HG02623 (cell line): Measurements from ENCODE around the gene SH2D2A.

Experiments used
- ATAC-seq: cut with Tn5 transposase; IDR thresholded peaks from one replicate; pipeline ENCODE4 v1.9.1; 2021; ENCODE audit warnings: moderate library complexity; ENCODE audit not compliant: unreplicated experiment

SH2D2A gene

DNA sequence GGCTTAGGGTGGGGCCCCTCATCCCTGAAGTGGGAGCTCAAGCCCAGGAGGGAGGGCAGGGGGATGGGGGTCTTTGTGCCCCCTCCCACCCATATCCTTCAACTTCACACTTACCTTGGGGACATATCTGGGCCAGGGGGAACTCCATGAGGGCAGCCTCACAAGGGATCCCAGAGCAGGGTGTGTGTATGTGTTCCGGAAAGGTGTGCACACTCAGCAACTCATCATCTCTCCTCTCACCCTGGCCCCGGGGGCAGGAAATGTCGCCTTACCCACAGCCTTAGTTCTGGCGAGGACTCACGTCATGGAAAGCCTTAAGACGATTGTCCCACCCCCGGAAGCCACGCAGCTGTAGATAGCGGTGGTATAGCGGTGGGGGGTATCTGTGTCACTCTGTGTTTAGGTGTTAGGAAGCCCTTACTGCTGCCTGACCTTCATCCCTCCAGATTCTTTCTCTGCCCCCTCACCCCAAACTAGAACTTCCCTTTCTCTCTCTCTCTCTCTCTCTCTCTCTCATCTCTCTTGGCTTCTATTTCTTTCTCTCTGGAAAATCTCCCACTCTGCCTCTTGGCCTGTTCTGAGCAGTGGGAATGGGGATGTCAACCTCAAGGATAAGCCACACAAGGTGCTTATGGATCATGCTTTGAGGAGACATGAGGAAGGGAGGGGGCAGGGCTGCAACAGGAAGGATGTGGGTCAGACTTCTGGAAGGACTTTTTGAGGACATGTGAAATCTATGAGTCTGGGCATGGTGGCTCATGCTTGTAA, at the start of gene SH2D2A:
SH2D2A (minus strand) TSS at position 288 of the 768 bp plus-strand sequence; CDS start at position 148, 140 bp downstream.
- no peak for ATAC-seq

DNA sequence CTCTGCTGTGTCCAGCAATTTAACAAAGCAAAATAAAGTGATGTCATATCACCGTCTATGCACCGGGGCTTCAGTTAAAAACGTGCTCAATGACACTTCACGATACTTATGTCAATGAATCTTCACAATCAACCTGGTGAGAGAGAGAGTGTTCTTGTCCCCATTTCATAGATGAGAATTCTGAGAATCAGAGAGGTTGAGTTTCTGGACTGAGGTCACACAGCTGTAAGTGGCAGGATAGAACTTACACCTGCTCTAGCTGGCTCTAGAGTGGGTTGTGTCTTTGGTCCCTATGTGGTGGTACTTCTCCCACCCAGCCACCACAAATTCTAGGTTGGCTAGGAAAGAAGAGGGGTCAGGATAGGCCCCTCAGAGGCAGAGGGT, 49.2 kb upstream of the SH2D2A start:
- ATAC-seq, result no peak

DNA sequence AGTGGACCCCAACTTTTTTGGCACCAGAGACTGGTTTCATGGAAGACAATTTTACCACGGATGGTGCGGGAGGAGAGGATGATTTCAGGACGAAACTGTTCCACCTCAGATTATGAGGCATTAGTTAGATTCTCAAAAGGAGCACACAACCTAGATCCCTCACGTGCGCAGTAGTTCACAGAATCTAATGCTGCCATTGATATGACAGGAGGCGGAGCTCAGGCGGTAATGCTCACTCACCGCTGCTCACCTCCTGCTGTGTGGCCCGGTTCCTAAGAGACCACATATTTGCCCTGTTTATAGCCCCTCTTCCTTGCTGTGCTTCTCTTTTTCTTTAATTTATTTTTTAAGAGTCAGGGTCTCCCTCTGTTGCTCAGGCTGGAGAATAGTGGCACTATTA, 48.6 kb upstream of the SH2D2A start:
- ATAC-seq, result no peak

DNA sequence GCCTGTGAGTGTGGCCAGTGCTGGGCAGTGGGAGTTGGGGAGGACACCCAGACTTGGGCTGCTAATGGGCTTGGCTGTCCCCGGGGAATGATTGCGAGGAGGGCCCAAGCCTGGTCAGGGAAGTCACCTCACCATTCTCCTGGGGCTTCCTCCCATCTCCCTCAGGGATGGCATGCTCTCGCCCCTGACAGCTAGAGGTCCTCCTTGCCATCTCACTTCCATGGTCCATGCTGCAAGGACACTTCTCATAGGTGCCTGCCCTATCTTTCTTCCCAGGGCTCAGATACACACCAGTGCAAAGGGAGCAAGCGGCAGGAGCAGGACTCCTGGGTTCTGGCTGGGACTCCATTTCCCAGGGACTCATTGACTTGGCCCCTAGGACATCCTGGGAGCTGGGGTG, 48.1 kb upstream of the SH2D2A start:
- no peak for ATAC-seq

DNA sequence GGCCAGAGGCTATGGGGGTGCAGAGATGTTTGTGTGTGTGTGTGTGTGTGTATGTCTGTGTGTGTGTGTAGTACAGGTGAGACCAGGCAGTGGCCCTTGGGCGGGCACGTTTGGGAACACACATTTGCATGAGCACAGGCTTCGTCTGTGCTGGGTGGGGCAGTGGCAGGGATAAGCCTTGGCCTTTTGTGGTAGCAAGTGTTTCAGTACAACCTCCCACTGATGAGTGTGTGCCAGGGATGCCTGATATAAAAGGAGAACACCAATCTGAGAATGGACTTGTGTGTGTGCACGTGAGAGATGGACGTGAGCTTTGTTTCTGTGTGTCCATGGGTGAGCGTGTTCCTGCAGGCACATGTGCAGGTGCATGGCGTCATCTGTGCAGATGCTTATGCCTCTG, 47.0 kb upstream of the SH2D2A start:
- no peak for ATAC-seq

DNA sequence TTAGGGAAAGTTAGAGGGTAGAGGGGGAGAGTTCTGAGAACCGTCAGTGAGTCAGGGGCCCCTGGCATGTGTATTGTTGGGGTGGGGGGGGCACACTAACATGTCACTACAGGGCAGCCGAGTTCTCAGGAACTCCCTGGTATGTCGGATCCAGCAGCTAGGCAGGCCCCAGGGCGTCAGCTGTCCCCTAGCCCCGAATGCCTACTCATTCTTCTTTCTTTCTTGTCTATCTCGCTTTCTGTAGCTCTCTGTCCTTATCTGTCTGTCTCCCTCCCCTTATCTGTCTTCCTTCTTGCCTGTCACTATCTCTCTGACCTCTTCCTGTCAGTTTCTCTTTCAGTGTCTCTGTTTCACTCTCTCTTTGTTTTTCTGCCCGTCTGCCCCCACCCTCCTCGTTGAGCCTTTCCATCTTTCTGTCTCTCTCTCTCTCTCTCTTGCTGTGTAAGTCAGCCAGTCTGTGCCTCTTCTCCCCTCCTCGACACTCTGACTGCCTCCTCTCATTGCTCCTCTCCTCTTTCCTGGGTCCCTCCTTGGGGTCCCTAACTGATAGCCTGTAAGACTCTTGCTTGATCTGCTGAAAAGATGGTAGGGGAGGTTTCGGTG, 46.5 kb upstream of the SH2D2A start:
- no peak for ATAC-seq

DNA sequence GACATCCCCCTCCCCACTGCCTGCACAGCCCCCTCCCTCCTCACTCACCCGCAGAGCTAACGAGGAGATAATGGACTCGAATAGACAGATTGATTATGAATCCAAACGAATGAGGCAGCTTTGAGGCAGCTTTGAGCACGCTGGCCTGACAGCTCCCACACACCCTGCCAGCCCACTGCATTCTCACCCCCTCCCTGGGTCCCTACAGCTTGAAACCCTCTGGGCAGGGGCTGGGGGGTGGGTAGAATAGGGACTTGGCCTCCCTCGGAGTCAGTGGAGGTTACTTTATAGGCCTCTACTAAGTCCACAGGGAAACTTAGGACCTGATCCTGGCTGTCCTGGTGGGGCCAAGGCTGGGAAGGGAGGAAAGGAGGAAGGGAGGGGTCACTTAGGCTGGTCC, 45.9 kb upstream of the SH2D2A start:
- ATAC-seq, result no peak

DNA sequence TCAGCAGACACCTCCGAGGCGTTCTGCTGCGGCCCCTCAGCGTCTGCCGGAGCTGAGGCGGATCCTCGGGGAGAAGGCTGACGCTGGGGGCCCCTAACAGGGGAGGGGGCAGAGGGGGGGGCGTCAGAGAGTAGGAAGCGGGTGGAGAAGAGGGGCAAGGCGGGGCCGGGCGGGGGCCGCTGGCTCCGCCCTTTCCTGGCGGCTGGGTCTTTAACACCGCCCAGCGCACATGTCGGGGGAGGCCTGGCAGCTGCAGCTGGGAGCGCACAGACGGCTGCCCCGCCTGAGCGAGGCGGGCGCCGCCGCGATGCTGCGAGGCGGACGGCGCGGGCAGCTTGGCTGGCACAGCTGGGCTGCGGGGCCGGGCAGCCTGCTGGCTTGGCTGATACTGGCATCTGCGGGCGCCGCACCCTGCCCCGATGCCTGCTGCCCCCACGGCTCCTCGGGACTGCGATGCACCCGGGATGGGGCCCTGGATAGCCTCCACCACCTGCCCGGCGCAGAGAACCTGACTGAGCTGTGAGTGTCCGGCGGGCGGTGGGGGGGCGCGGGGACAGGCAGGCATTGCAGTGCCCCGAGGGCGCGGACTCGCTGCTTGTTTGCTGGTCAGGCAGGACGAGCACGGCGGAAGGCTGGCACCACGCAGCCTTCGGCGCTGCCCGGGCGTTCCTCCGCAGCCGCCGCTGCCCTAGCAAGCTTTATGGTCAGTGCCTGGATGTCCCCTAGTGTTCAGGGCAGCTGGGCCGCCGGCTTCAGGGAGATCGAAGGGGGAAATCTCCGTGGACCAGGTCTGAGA, 44.2 kb upstream of the SH2D2A start, which contains the start of gene NTRK1:
NTRK1 (plus strand) TSS at position 238 of the 796 bp plus-strand sequence; CDS start at position 308, 70 bp downstream.
- ATAC-seq, result no peak

DNA sequence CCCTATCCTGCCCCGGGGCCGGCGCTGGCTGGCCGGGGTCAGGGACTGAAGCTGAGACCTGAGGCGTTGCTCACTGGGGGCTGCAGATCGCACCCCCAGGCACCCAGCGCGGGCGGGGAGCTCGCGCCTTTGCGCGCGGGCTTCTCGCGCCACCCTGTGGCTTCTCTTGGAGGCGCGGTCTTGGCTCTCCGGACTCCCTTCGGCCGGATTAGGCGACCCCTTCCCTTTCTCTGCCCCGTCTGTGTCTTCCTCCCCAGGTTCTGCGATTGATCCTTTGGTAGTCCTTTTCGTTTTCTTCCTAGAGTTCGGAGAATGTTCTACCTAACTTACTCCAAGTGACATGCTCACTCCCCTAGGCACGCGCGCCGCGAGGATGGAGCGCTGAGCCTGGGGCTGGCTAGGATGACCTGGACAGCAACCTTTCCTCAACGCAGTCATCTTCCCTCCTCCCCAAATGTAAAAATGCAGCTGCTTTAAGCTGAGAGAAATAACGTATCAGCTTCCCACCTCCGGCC, 43.5 kb upstream of the SH2D2A start:
- no peak for ATAC-seq

DNA sequence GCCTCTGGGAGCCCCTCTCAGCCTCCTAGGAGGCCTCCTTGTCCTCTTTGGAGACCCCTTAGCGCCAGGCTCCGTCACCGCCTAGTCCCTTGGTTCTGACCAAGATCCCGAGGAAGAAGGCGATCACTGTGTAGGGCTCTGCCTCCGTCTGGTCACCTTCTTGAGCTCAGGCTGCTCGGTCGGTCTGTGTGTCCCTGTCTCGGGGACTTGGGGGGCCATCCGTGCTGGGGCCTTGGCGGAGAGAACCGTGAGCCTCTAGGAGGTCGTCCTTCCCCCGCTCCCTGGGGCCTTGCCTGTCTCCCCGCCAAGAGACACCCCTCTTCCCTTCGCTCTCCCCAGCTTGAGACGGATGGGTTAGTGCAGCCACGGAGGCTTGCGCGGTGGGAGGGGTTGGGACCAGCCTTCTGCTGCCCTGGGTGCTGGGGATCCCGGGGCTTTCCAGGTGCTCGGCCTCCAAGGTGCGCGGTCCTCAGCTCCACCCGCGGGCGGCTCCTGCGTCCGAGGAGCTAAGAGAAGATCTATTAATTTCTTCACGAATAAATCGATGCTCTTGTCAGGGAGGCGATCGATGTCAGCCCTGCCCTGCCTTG, 43.0 kb upstream of the SH2D2A start:
- ATAC-seq, result no peak

DNA sequence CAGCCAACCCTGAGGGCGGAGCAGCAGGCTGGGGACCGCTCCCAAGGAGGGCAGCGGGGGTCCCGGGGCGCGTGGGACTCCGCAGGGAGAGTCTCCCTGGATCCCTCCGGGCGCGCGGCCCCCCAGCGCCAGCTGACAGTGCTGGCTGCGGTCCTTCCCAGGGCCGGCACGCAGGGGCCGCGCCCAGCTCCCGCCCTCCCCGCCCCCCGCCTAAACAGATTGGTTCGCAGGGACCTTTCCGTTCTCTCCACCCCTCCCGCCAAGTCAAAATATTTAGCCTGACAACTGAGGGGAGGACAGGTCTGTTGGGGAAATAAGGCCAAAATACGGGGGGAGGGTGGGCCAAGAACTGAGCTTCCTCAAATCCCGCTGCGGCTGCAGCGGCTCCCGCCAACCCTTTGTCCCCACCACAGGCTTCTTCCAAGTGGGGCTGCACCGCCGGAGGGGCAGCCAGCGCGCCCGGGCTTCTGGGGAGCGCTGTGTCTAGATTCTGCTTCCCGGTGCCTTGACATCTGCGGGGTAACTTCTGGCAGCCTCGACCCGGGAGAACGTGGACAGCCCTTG, 42.4 kb upstream of the SH2D2A start, which contains the start of gene INSRR:
INSRR (minus strand) TSS at position 159 of the 564 bp plus-strand sequence. CDS start 496 bp downstream, outside the sequence.
- ATAC-seq, result no peak

DNA sequence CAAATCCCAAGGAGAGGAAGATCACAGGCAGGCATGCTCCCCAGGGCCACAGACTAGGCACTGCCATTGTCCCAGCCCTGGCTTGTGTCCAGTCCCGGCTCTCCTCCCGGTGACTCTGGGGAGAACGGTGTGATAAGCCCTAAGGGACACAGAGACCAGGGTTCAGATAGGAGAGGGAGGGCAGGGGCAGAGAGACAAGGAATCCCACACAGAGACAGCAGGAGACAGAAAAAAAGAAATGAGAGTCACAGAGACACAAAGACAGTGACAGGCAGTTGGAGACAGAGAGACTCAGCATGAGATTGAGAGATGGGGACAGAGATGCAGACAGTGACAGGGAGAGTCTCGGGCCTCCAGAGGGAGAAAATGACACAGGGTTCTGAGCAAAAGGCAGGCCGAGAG, 41.9 kb upstream of the SH2D2A start:
- ATAC-seq, result no peak

DNA sequence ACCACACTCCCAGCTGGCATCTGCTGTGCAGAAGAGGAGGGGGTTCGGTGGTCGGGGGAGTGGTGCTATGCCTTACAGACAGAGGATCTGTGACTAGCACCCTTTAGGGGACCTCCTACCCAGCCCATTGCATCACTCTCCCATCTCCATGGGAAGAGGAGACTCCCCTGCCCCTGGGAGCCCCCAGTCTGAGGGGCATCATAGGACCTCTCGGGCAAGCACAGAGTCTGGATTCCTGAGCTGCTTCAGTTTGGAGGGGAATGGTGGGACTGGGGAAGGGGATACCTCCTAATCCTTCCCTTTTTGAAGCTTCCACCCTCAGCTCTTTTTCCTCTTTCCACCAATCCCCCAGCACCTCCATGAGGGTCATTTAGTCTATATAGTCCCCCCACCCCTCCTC, 40.9 kb upstream of the SH2D2A start:
- no peak for ATAC-seq

DNA sequence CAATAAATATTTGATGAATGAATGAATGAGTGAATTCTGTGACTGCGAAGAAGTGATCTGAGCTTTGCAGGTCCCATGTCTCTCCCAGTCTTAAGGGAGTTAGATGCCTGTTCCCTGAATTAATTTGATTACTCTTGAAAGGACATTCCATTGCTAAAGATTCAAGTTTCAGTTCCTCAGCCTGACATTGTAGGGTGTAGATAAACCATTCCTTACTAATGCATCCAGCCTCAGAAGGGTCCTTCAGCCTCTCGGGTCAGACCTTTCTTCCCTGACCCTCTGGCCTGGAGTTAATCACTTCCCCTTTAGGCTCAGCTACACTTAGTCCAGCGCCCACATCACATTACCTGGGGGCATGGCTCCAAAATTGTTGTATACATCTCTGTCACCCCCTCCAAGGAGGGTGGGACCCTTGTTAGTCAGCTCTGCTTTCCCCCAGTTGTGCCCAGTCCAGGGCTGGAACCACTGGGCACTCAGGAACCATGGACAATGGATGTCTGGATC, 39.7 kb upstream of the SH2D2A start:
- ATAC-seq, result no peak

DNA sequence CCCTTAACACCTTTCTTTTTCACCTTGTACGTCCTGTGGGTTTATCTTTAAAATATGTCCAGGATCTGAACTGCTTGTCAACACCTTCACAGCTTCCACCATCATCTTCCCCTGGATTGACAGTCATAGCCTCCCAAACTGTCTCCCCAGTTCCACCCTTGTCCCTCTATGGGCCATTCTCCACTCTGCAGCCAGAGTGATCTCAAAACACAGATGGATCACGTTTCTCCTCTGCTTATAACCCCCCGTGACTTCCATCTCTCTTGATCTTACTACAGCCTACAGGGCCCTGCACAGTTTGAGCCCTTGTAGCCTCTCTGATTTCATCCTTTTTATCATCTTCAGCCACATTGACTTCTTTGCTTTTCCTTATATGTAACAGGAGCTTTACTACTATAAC, 38.0 kb upstream of the SH2D2A start:
- ATAC-seq, result no peak

DNA sequence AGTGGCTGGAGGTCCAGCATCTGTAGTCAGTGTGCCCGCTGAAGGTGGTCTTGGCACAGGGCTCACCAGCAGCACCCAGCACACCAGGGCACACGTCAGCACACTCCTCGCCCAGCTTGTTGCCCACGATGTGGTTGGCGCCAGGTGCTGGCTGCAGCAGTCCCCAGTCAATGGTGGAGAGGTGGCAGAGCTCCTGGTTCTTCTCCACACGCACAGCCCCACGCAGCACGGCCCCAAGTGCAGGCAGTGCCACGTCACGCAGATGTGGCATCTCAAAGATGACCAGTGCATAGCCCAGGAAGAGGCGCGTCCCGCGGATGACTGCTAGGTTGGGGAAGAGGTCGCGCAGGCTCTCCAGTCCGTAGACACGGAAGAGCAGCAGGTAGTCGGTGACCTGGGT, 37.1 kb upstream of the SH2D2A start:
- no peak for ATAC-seq

DNA sequence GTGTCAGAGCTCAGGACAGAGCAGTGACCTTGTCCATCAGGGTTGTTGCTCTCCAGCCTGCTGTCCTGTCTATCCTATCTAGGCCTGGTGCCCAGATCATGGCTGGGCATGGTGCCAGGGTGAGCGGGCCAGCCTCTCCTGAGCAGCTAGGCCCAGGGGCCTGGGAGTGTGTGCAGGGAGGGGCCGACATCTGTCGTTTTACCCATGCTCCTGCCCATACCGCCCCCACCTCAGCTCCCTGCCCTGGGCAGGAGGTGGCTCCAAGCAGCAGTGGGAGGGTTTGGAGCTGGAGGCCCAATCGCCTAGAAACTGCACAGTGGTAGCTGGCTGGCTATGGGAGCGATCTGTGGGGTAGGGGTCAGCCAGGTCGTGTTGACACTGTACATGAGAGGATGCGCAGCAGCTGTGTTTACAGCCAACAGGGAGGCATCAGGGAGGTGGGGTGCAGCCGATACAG, 35.8 kb upstream of the SH2D2A start:
- ATAC-seq, result no peak

DNA sequence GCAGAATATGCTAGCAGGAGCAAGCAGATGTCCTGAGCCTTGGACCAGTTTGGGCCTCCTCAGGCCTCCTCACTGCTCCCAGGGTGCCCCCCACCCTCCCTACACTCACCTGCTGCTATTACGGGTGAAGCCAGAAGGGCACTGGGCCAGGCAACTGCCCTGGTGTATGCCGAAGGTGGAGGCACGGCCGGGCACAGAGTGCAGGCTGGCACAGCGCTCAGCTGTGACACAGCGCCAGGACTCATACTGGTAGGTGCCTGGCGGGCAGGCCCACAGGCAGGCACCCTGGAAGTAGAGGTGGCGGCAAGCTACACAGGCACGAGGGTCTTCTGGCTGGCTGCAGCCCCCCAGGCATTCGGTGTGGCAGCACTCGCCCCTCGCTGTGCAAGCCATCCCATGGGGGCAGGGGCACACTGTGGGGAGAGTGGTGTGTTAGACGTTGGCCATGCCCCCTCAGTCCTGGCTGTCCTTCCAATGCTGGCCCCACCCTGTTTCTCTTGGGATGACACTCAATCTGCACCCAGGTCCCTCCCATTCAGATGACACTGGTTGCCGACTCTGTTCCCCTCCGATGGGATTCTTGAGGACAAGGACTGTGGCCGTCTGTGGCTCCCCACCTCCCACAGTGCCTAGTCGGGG, 35.2 kb upstream of the SH2D2A start:
- ATAC-seq, result no peak

DNA sequence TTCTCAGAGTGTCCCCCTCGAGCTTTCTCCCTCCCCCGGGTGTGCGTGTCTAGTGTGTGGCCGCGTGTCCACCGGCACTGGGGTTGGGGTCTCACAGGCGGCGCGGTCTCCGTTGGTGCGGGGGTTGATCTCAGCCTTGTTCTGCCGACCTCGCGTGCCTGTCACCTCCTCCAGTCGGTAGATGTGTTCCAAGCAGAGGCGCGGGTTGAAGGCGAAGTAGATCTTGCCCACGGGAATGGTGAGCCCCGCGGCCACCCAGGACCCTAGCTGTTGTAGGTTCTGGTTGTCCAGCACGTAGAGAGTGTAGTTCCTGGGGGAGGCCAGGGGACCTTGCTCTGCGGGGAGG, 32.5 kb upstream of the SH2D2A start:
- ATAC-seq, result no peak
